Measurements from ENCODE around the gene ABLIM1.

ABLIM1 gene

GRCh38 chr10:114482480-114483304, 175.4 kb downstream of the ABLIM1 start:
- DNase-seq: no peak

GRCh38 chr10:114481055-114481454, 177.0 kb downstream of the ABLIM1 start:
- DNase-seq: no peak

- no peak for DNase-seq
Observed at GRCh38 chr10:114479836-114480235, 178.2 kb downstream of the ABLIM1 start.

GRCh38 chr10:114479307-114479706, 178.8 kb downstream of the ABLIM1 start:
- DNase-seq: no peak

GRCh38 chr10:114478281-114478680, 179.8 kb downstream of the ABLIM1 start:
- DNase-seq: no peak

- DNase-seq: no peak
Observed at GRCh38 chr10:114477285-114477684, 180.8 kb downstream of the ABLIM1 start.

- no peak for DNase-seq
Observed at GRCh38 chr10:114474989-114475388, 183.1 kb downstream of the ABLIM1 start.

- no peak for DNase-seq
Observed at GRCh38 chr10:114473776-114474175, 184.3 kb downstream of the ABLIM1 start.

GRCh38 chr10:114472877-114473253, 185.2 kb downstream of the ABLIM1 start:
- DNase-seq: no peak

- peak; percentile 91 for DNase-seq
Observed at GRCh38 chr10:114471906-114472876, 185.9 kb downstream of the ABLIM1 start.

GRCh38 chr10:114470956-114471905, 186.8 kb downstream of the ABLIM1 start:
- peak; percentile 95 for DNase-seq

- no peak for DNase-seq
Observed at GRCh38 chr10:114470361-114470760, 187.7 kb downstream of the ABLIM1 start.

GRCh38 chr10:114458955-114459354, 199.1 kb downstream of the ABLIM1 start:
- DNase-seq: no peak

GRCh38 chr10:114458216-114458920, 199.7 kb downstream of the ABLIM1 start:
- DNase-seq: no peak

GRCh38 chr10:114453576-114453975, 204.5 kb downstream of the ABLIM1 start:
- no peak for DNase-seq

- DNase-seq: no peak
Observed at GRCh38 chr10:114448897-114449296, 209.2 kb downstream of the ABLIM1 start.

- DNase-seq: no peak
Observed at GRCh38 chr10:114445332-114445731, 212.7 kb downstream of the ABLIM1 start.

GRCh38 chr10:114444819-114445218, 213.3 kb downstream of the ABLIM1 start:
- no peak for DNase-seq

- DNase-seq: no peak
Observed at GRCh38 chr10:114442091-114442630, 215.9 kb downstream of the ABLIM1 start.

- DNase-seq: no peak
Observed at GRCh38 chr10:114441107-114441506, 217.0 kb downstream of the ABLIM1 start.

- peak; percentile 4 for DNase-seq
Observed at GRCh38 chr10:114437473-114438292, 220.4 kb downstream of the ABLIM1 start.

All from NCI-H510A treated with DMSO at 0.1 percent for 48 hours (cell line).